Cardiac septum (tissue), 1 donor: ENCODE measurements around the gene ZBTB17. TPM values are rescaled to one million over a fixed set of nuclear protein-coding genes. Genes with fewer than 3 reads are reported as not detected.

Source experiments
- DNase-seq: peaks from one replicate; pipeline ENCODE4 v3.0.0-alpha.2; 2020; ENCODE audit warnings: low spot score
- intact Hi-C: fragments of 100-400 bp; cut with DNase I; formaldehyde crosslinking; loops from one replicate; pipeline ENCODE4 v1.14.0; 2022
- total RNA-seq: library from RNA; stranded (reverse); fragmentation: NEBNext Ultra II Directional; extraction: Animal tissue kit (Norgen Biotek cat#: 25700); gene quantifications from one replicate; pipeline ENCODE4 v1.2.1, GENCODE V29; 2021
- donor health status: DM: no; HTN: no; CAD: no.

The ZBTB17 gene
- total RNA-seq, 1 donor from 2014 or later = 24.9 TPM

DNA sequence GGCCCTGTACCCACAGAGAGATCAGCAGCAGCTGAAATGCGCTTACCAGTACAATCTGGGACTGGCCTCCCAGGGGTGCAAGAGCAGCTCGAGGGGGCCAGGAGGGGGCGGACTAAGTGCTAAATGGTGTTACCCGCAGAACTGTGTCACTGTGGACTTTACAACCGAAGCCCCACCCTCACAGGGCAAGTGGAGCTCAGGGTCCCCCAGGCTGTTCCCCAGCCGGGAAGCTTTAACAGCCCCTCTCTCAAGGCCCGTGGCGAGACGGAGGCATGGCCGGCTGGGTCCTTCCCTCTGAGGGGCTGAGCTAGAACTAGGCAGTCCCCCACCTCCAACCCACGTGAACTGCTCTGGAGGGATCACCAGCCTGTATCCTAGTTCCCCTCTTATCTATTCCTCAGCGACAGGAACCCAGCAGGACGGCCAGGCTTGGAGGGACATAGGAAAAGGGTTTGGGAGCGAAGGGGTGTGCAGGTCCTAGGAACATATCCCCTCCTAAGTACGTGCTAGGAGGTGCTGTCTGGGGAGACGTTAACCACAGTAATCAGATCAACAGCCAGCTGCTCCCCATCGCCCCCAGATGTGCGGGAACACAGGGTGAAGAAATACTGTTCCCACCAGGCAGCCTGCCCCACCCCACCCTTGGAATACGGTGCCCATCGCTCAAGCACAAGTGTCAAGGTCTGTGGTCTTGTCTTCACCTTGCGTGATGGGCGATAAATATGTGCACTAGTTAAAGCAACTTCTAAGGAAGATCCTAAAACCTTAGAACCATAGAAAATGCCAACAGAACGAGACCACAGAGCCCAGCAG lies 24.4 kb downstream of the ZBTB17 start:
- intact Hi-C loops = no loop called here
- peak; percentile 55 for DNase-seq

DNA sequence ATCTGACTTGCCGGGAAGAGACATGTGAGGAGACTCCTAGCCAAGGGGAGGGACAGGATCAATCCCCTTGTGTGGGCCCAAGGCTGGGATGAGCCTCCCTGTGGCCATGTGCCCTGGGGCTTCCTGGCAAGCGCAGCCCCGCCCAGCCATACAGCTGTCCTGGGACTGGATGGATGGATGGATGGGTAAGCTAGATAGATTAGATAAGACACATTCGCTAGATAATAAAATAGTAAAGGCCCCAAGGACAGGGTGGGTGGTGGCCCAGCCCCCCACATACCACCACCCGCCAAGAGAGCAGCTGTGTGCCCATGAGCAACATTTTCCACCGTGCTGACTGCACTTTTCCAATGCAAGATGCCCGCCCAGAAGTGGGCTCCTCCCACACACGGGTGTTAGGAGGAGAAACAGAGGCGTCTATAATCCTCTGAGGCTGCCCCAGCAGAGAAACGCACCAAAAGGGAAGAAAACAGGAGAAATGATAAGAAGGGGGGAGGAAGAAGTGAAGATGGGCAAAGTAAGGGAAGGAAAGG lies 25.1 kb downstream of the ZBTB17 start:
- intact Hi-C loops = no loop called here
- DNase-seq = no peak

- no peak for DNase-seq
- intact Hi-C loops = no loop called here
These were observed 25.6 kb downstream of the ZBTB17 start for GRCh38 chr1:15950302-15950701.

DNA sequence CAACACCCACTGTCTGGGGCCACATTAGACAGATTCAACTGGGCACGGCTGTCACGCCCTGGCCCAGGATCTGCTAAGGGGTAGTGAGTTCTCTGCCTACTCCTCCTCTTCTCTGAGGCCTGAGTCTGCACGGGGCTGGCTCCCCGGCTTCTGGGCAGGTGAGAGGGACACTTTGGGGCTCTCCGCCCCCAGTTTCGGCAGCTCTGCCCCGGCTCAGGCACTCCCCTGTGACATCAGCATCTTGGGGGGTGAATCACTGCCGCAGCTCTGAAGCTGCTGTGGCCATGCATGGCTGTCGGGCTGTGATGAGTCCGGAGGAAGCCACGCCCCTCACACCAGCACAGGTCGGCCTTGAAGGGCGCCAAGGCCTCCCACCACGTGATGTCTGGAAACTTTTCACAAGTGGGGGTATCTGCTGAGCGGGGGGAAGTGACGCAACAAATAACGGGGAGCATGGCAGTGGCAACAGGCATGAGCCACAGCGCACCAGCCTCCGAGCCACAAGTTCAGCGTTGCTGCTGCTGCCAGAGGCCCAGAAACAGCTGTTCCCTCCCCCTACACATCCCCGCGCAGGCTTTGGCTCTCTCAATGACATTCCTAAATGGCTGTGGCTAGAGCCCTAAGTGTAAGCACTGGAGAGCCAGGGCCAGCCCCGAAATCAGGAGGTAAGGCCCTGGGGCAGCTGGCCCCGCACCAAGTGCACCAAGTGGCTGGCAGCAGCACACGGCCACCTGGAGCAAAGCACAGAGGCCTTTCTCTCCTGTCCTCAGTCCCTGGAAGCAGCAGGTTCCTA lies 26.3 kb downstream of the ZBTB17 start:
- DNase-seq = peak; percentile 91
- intact Hi-C loops = loop anchor here (5.0 kb wide), 2 partner anchors 62 to 102 kb away; partner anchors contain the start of gene SPEN

- DNase-seq = peak; percentile 88
- intact Hi-C loops = loop anchor here (5.0 kb wide), 2 partner anchors 62 to 102 kb away; partner anchors contain the start of gene SPEN
These were observed 27.1 kb downstream of the ZBTB17 start for GRCh38 chr1:15948595-15949452.

DNA sequence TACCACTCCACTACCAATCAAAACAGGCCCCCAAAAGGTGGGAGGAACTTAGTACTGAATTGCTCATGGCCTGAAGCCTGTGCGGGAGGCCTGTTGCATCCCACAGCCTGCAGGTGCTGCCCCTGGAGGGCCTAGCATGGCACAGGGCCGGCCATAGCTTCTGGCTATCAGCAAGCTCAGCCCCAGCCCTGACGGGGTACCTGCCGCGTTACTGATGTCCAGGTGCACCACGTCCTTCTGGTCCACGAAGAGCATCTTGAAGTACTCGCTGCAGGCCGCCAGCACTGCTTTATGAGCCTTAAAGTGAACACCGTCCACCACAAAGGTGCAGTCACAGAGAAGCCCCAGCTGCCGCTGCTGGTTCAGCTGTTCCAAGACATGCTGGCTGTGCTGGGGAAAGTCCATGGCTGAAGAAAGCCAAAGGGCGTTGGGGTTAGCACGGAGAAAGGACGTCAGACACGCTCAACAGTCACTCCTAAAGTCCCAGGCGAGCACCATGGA lies 27.8 kb downstream of the ZBTB17 start:
- peak; percentile 73 for DNase-seq
- intact Hi-C loops = loop anchor here (5.0 kb wide), 2 partner anchors 61 to 101 kb away; partner anchors contain the start of gene SPEN

- intact Hi-C loops = loop anchor here (5.0 kb wide), 2 partner anchors 60 to 100 kb away; partner anchors contain the start of gene SPEN
- peak; percentile 56 for DNase-seq
These were observed 28.4 kb downstream of the ZBTB17 start for GRCh38 chr1:15947382-15948090.

DNA sequence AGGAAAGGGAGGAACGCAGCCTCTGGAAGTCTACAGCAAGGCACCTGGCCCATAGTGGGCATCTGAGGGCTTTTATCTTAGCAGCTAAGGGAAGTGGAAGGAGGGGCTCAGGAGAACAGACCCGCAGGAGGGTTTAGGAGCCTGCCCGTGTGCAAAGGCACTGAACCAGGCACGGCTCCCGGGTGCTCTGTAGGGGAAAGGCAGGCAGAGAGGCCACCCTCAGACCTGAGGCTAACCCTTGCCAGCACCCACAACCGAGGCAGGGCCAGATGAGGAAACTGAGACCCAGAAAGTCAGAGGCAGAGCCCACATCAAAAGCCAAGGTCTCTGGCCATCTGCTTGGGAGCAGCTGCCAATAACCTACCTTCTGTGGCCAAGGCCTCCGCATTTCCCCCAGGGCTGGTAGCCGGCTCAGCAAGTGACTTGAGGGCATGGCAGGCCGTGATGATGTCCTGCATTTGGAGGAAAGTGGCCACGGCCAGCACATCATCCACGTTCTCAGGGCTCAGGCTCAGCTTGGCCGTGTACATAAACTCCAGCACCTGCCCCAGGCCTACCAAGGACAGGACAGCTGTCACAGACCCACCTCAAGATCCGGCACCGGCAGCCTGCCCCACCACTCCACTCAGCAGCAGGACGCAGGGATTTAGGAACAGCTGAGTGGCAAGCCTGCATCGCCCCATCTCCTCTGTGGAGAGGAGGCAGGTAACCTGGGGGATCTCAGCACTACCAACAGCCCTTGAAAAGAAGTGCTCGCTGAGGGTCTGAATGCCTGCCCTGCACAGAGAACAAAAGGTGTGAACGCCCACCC lies 29.1 kb downstream of the ZBTB17 start:
- intact Hi-C loops = loop anchor here (5.0 kb wide), 2 partner anchors 59 to 99 kb away; partner anchors contain the start of gene SPEN
- no peak for DNase-seq

DNA sequence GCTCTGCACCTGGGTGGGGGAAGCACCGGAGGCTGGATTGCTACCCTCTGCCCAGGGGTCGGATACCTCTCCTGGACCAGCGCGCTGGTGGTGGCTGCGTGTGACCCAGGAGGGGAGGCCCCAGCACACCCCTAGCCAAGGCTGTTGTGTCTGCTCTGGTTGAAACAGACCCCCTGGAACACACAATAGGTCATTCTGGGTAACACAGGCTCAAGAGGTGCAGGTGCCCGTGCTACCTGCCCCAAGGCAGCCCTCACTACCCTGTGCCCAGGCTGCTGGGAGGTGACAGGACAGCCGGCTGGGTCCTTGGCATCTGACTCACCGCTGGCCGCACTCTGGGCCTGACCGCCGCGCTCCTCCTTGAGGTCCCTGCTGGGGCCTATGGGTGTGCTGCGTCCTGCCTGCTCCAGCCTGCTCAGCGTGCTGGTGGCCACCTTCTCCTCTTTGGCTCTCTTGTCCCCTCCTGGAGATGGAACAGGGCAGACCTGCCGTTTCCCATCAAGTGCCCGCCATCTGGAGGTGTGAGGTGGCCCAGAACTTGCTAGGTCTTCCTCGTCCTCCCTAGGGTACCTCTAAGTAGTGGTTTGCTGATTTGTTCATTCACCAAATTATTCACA lies 30.0 kb downstream of the ZBTB17 start:
- intact Hi-C loops = loop anchor here (5.0 kb wide), 2 partner anchors 59 to 99 kb away; partner anchors contain the start of gene SPEN
- DNase-seq = no peak

DNA sequence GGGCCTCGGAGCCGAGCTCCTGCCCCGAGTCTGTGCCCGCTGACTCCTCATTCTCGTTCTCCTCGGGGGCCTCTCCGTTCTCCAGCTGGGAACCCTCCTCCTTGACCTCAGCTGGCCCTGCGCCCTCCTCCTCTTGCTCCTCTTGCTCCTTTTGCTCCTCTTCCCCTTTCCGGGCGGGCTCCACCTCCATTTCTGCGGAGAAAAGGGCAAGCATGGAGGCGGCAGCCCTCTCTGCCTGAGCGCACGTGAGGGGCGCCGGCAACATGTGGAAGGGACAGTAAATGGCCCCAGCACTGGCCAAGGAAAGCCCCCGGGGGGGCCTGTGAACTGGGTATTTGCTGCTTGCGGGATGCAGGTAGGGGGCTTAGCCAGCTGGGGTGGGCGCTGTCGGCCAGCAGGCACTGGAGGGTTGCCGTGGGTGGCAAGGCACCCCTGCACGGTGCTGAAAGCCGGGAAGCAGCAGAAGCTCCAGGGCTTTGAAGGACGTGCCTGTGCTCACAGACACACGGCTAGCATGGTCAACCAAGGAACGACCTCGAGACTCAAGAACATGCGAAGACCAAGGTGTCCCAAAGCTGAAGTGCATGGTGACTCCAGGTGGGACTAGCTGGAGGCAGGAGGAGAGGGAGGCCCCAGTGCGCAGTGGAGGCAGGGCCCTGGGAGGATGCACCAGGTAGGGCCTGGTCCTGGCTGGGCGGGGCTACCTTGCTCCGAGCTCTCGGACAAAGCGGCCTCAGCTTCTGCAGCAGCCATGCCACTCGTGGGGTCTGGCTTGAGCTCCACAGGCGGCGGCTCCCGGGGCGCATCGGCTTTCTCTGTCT lies 30.7 kb downstream of the ZBTB17 start:
- no peak for DNase-seq
- intact Hi-C loops = loop anchor here (5.0 kb wide), 2 partner anchors 58 to 98 kb away; partner anchors contain the start of gene SPEN

DNA sequence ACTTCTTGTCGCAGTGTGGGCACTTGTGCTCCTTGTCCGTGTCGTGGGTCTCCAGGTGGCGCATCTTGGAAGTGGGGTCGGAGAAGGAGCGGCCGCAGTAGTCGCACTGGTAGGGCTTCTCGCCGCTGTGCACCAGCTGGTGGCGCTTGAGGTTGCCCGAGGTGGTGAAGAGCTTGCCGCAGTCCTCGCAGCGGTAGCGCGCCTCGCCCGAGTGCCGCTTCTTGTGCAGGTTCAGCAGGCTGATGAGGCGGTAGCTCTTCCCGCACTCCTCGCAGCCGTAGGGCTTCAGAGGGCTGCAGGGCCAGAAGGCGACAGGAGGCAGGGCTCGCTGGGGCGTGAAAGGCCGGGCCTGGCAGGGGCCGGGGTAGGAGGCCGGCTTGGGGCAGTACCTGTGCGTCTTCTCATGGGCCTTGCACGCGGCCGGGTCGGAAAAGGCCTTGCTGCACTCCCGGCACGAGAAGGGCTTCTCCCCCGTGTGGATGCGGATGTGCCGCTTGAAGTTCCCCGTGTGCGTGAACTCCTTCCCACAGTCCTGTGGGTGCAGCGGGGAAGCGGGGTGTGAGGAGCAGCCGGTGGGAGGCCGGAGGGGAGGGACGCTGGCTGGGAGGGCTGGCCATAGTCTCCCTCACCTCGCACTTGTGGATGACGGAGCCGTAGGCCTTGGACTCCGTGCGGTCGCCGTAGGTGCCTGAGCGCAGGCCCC lies 31.4 kb downstream of the ZBTB17 start:
- peak; percentile 65 for DNase-seq
- intact Hi-C loops = loop anchor here (5.0 kb wide), 2 partner anchors 57 to 97 kb away; partner anchors contain the start of gene SPEN

DNA sequence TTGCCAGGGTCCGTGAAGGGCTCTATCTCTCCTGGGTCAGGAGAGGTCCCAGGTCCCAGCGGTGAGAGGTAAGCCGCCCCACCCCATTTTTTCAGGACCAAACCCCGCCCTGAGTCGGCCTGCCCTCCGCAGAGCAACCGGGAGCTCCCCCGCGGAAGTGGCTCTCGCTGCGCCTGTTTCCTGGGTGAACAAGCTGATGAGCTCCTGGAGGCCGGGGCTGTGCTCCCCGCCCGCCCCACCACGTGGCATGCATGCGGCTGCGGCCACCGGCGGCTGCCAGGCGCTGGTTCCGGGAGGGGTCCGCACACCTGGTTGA lies 32.0 kb downstream of the ZBTB17 start:
- DNase-seq = no peak
- intact Hi-C loops = no loop called here

- intact Hi-C loops = no loop called here
- no peak for DNase-seq
These were observed 32.4 kb downstream of the ZBTB17 start for GRCh38 chr1:15943328-15943991.

GRCh38 chr1:15942661-15943327 lies 33.1 kb downstream of the ZBTB17 start:
- DNase-seq = no peak
- intact Hi-C loops = no loop called here
